Spleen (tissue), 7 donors: Measurements from ENCODE around the gene TXLNG.

Experiments used
- CTCF ChIP-seq, 11 experiments: fragments of 200-600 bp in 7 of 11; fragments of 450-650 bp in 4 of 11; sonication (generic) in 4 of 11; IDR thresholded peaks in 8 of 11; conservative IDR thresholded peaks in 3 of 11; 1 replicate in 7 of 11; 2 replicates in 4 of 11; pipeline versions ENCODE4 v1.4.0 to v1.8.0; 2016 to 2021; ENCODE audit warnings: antibody characterized with exemption in 11 of 11, inconsistent platforms in 4 of 11, mild to moderate bottlenecking in 1 of 11
- POLR2A ChIP-seq, 3 donors: fragments of 450-650 bp; IDR thresholded peaks; one replicate each; pipeline ENCODE4 v1.5.1; 2017; ENCODE audit warnings: antibody characterized with exemption in 3 of 3, mild to moderate bottlenecking in 1 of 3
- POLR2AphosphoS5 ChIP-seq, 3 donors: sonication (generic); formaldehyde crosslinking; IDR thresholded peaks; one replicate each; pipeline ENCODE4 v1.5.1; 2017; ENCODE audit warnings: antibody characterized with exemption in 3 of 3
- donor health status: DM: no; HTN: no; CAD: no; lungs with moderate emphysema.
- donor health status: DM: no; HTN: no; CAD: no.
- donor health status: DM: no; HTN: no; CAD: no.

GRCh38 chrX:16867947-16868346, 81.7 kb downstream of the TXLNG start:
- TF ChIP-seq CTCF (IDR thresholded peaks at IDR 0.05 in 8 of 11, conservative IDR thresholded peaks at IDR 0.05 in 3 of 11) (no peak), POLR2A (IDR thresholded peaks at IDR 0.05) (no peak), POLR2AphosphoS5 (IDR thresholded peaks at IDR 0.05) (no peak)
